Natural killer cell (primary cell): ENCODE measurements around the gene SIRPB2. TPM values are rescaled to one million over a fixed set of nuclear protein-coding genes. Genes with fewer than 3 reads are reported as not detected.

Experiments
- ATAC-seq, 3 donors: fragments of 150-1000 bp in 2 of 3; fragments of 200-7000 bp in 1 of 3; cut with Tn5 transposase; 1 replicate in 1 of 3; 2 replicates in 2 of 3; pipeline ENCODE4 v1.10.0; 2021; ENCODE audit warnings: mild to moderate bottlenecking in 2 of 3, moderate library complexity in 2 of 3
- DNase-seq, 2 donors: peaks; one replicate each; pipeline versions ENCODE4 v3.0.0 to v3.0.0-alpha.2; 2013 to 2021; ENCODE audit warnings: mixed read lengths in 1 of 2
- H3K27ac ChIP-seq: one replicate; pipeline ENCODE4 v1.5.1; 2013; ENCODE audit warnings: mild to moderate bottlenecking, low read length
- H3K27me3 ChIP-seq: one replicate; pipeline ENCODE4 v1.6.1; 2013; ENCODE audit warnings: low read length; ENCODE audit not compliant: control insufficient read depth, insufficient read depth
- H3K36me3 ChIP-seq: one replicate; pipeline ENCODE4 v1.6.1; 2013; ENCODE audit warnings: low read length; ENCODE audit not compliant: control insufficient read depth, insufficient read depth
- H3K4me1 ChIP-seq: one replicate; pipeline ENCODE4 v1.6.1; 2013; ENCODE audit warnings: low read length; ENCODE audit not compliant: control insufficient read depth, insufficient read depth
- H3K4me3 ChIP-seq: one replicate; pipeline ENCODE4 v1.5.1; 2013; ENCODE audit warnings: low read length
- H3K9me3 ChIP-seq: one replicate; pipeline ENCODE4 v1.6.1; 2013; ENCODE audit warnings: low read length; ENCODE audit not compliant: control insufficient read depth, insufficient read depth
- H3K27ac Mint-ChIP-seq, 2 donors: one replicate each; pipeline ENCODE4 v1.8.0; 2022; ENCODE audit warnings: mild to moderate bottlenecking in 2 of 2, mixed read lengths in 2 of 2, moderate library complexity in 1 of 2
- H3K27me3 Mint-ChIP-seq, 2 donors: one replicate each; pipeline ENCODE4 v1.8.0; 2022; ENCODE audit warnings: low read depth in 2 of 2, mixed read lengths in 2 of 2
- H3K36me3 Mint-ChIP-seq: one replicate; pipeline ENCODE4 v1.8.0; 2022; ENCODE audit warnings: mixed read lengths
- H3K4me1 Mint-ChIP-seq, 2 donors: one replicate each; pipeline ENCODE4 v1.8.0; 2022; ENCODE audit warnings: mixed read lengths in 2 of 2
- H3K4me3 Mint-ChIP-seq: one replicate; pipeline ENCODE4 v1.8.0; 2022; ENCODE audit warnings: mild to moderate bottlenecking, moderate library complexity, mixed read lengths
- H3K9me3 Mint-ChIP-seq, 2 donors: one replicate each; pipeline ENCODE4 v1.8.0; 2022; ENCODE audit warnings: mixed read lengths in 2 of 2
- WGBS: methylation state at CpG from one replicate; pipeline ENCODE4 v1.1.7; 2013; ENCODE audit warnings: missing lambda C conversion rate; ENCODE audit not compliant: insufficient coverage; 5-methylcytosine and 5-hydroxymethylcytosine counted together
- intact Hi-C: fragments of 100-400 bp; cut with micrococcal nuclease; formaldehyde crosslinking; loops from one replicate; pipeline ENCODE4 v1.14.2; 2022
- total RNA-seq, 4 donors: library from RNA; stranded (reverse); fragments of 120-200 nt in 1 of 4; gene quantifications; one replicate each; pipeline versions ENCODE4 v1.2.3 to v1.2.4, GENCODE V29; 2013 to 2022
- TF ChIP-seq, protein P1 (sequence below): fragments of 200-600 bp; IDR thresholded peaks from one replicate; pipeline ENCODE4 v1.8.0; 2022; ENCODE audit warnings: antibody characterized with exemption

SIRPB2 gene
- total RNA-seq, 3 donors from 2014 or later (not counting 1 experiment from before 2014, with no cell fraction given), result 1.1 to 2.2 (median 1.5) TPM

DNA sequence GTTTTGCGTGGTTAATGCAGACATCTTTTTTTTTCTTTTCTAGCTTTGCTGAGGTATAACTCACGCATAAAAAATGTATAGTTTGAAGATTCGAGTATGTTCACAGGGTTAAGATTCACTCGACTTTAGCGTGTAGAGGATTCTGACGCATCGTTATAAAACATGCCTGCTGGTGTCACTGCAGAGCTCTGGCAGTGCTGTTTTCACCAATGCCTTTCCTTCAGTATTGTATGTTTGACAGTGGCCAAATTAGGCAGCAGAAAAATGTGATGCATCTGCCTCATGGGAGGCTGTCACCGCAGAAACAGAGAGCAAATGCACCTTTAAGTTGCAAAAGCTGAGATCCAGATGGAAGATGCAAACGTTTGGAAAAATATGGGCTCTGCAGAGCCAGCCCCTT lies 18.0 kb upstream of the SIRPB2 start:
- DNase-seq (peak in 1 of 2 donors; percentile 56), ATAC-seq (no peak)
- H3K4me3 ChIP-seq, result no peak overlapping the region
- no peaks in the 10 kb centered on the region for H3K4me1 ChIP-seq
- no peak overlapping the region for H3K4me3 Mint-ChIP-seq
- no peaks in the 10 kb centered on the region for H3K36me3 ChIP-seq
- H3K27ac ChIP-seq, result no peak overlapping the region
- H3K9me3 Mint-ChIP-seq, result no peaks in the 10 kb centered on the region
- H3K27me3 ChIP-seq, result no peaks in the 10 kb centered on the region
- H3K9me3 ChIP-seq, result no peaks in the 10 kb centered on the region
- TF ChIP-seq, protein P1, sequence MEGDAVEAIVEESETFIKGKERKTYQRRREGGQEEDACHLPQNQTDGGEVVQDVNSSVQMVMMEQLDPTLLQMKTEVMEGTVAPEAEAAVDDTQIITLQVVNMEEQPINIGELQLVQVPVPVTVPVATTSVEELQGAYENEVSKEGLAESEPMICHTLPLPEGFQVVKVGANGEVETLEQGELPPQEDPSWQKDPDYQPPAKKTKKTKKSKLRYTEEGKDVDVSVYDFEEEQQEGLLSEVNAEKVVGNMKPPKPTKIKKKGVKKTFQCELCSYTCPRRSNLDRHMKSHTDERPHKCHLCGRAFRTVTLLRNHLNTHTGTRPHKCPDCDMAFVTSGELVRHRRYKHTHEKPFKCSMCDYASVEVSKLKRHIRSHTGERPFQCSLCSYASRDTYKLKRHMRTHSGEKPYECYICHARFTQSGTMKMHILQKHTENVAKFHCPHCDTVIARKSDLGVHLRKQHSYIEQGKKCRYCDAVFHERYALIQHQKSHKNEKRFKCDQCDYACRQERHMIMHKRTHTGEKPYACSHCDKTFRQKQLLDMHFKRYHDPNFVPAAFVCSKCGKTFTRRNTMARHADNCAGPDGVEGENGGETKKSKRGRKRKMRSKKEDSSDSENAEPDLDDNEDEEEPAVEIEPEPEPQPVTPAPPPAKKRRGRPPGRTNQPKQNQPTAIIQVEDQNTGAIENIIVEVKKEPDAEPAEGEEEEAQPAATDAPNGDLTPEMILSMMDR, result peak; percentile 12
- no peaks in the 10 kb centered on the region for H3K36me3 Mint-ChIP-seq
- intact Hi-C loops, result no loop called here
- H3K27me3 Mint-ChIP-seq, result peaks cover 24 to 45% of the 10 kb centered on the region in 2 donors
- 33% methylated on average over 9 of the region's 9 CpGs for WGBS
- H3K4me1 Mint-ChIP-seq, result no peaks in the 10 kb centered on the region
- no peak overlapping the region for H3K27ac Mint-ChIP-seq

DNA sequence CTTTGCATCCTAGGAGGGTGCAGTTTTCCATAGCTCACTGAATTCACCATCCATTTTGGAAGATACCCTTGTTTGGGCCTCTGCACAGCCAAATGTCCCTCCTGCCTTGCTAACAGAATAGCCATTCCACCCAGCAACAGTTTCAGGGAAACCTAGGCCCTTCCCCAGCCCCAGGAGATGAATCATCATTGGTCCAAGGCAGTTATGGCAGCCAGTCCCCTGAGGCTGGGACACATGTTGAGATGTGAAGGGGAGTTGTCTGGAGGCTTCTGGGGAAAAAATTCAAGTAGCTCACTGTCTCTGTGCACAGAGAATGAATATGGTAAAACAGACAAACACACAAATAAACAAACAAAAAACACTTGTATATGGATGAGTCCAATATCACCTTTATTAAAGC lies 17.4 kb upstream of the SIRPB2 start:
- Histone ChIP-seq H3K4me1 (no peaks in the 10 kb centered on the region), H3K9me3 (no peaks in the 10 kb centered on the region), H3K4me3 (no peak overlapping the region), H3K36me3 (no peaks in the 10 kb centered on the region), H3K27me3 (no peaks in the 10 kb centered on the region), H3K27ac (no peak overlapping the region)
- TF ChIP-seq, protein P1, result no peak
- Mint-ChIP-seq H3K4me1 (peaks cover 2% of the 10 kb centered on the region in 2 donors), H3K4me3 (no peak overlapping the region), H3K9me3 (no peaks in the 10 kb centered on the region), H3K36me3 (peaks cover 2% of the 10 kb centered on the region), H3K27me3 (peaks cover 22 to 48% of the 10 kb centered on the region in 2 donors), H3K27ac (no peak overlapping the region)
- ATAC-seq (no peak), DNase-seq (no peak)
- intact Hi-C loops, result no loop called here

DNA sequence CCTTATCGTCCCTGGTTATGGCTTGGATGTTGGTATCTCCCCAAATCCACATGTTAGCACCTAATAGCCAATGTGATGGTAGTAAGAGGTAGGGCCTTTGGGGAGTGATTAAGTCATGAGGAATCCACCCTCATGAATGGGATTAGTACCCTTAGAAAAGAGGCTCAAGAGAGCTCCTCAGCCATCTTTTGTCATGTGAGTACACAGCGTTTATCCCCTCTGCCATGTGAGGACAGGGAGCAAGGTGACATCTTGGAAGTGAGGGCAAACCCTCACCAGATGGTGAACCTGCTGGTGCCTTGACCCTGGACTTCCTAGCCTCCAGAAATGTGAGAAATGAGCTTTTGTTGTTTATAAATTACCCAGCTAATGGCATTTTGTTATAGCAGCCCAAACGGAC lies 16.1 kb upstream of the SIRPB2 start:
- no peaks in the 10 kb centered on the region for H3K9me3 Mint-ChIP-seq
- H3K36me3 ChIP-seq, result no peaks in the 10 kb centered on the region
- WGBS, result 80% methylated on average over 3 of the region's 3 CpGs
- H3K27ac ChIP-seq, result no peak overlapping the region
- H3K27ac Mint-ChIP-seq, result no peak overlapping the region
- H3K9me3 ChIP-seq, result no peaks in the 10 kb centered on the region
- intact Hi-C loops, result no loop called here
- peaks cover 4 to 6% of the 10 kb centered on the region in 2 donors for H3K4me1 Mint-ChIP-seq
- H3K4me1 ChIP-seq, result no peaks in the 10 kb centered on the region
- DNase-seq (no peak), ATAC-seq (no peak)
- H3K4me3 Mint-ChIP-seq, result no peak overlapping the region
- no peak overlapping the region for H3K4me3 ChIP-seq
- peaks cover 28 to 61% of the 10 kb centered on the region in 2 donors for H3K27me3 Mint-ChIP-seq
- peaks cover 2% of the 10 kb centered on the region for H3K27me3 ChIP-seq
- peaks cover 10% of the 10 kb centered on the region for H3K36me3 Mint-ChIP-seq
- TF ChIP-seq, protein P1, result no peak

- no peak for DNase-seq
- ATAC-seq, result no peak
- Histone ChIP-seq H3K27ac (no peak overlapping the region), H3K27me3 (peaks cover 2% of the 10 kb centered on the region), H3K9me3 (no peaks in the 10 kb centered on the region), H3K4me3 (no peak overlapping the region), H3K36me3 (no peaks in the 10 kb centered on the region), H3K4me1 (no peaks in the 10 kb centered on the region)
- H3K9me3 Mint-ChIP-seq, result no peaks in the 10 kb centered on the region
- TF ChIP-seq, protein P1, result no peak
- peaks cover 10% of the 10 kb centered on the region for H3K36me3 Mint-ChIP-seq
- no peak overlapping the region for H3K4me3 Mint-ChIP-seq
- intact Hi-C loops, result no loop called here
- H3K4me1 Mint-ChIP-seq, result peaks cover 4 to 6% of the 10 kb centered on the region in 2 donors
- WGBS, result no CpG with 5 or more reads among the region's 1 CpG
- peaks cover 20 to 61% of the 10 kb centered on the region in 2 donors for H3K27me3 Mint-ChIP-seq
- no peak overlapping the region for H3K27ac Mint-ChIP-seq
Observed at GRCh38 chr20:1505871-1506270, 14.7 kb upstream of the SIRPB2 start.
